ENCODE data around the gene SALL3. TPM values are rescaled to one million over a fixed set of nuclear protein-coding genes. Genes with fewer than 3 reads are reported as not detected.

The SALL3 gene
- total and polyA plus RNA-seq, 2 of the 13 experiments (the other 11 are each of a cell fraction or from before 2014, with no cell fraction given), result not detected

DNA sequence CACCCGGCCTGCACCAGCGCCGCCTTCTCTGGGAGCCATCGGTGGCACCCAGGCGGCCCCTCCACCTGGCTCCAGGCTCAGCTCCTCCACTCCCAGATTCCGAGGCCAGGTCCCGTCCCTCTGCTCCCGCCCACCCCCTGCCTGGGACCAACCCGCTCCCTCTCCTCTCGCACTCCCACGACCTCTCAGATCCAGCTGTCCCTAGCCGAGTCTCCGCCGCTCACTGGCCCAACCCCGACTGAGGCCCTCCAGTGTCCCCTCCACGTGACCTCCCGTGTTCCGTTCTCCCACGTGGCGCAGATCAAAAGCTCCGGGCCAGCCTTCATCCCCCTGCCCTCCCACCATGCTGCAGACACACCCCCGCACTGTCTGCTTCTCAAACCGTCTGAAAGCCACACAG, 14.4 kb upstream of the SALL3 start:
- WGBS (ENCODE audit: low lambda C conversion rate), result 38% methylated on average over 20 of the region's 23 CpGs
- no TSS peak for BruUV-seq (replicated peaks)
- no peaks in the 10 kb centered on the region for H3K36me3 ChIP-seq (replicated peaks in 1 of 2; ENCODE audit: control insufficient read depth in 1 of 2, insufficient read depth in 2 of 2, low read length in 2 of 2)
- no peaks in the 10 kb centered on the region for H3K4me1 ChIP-seq (ENCODE audit: insufficient read depth, low read length)
- no peaks in the 10 kb centered on the region for H3K79me2 ChIP-seq (ENCODE audit: insufficient read depth, low read length)
- in situ Hi-C loops (cut with HindIII; ENCODE audit: extremely low pct_ligation_motif_present, low pct_unique_long_range_greater_than_20kb), result no loop called here
- peaks cover 21% of the 10 kb centered on the region for H3K9me3 ChIP-seq (ENCODE audit: low read length)
- TF ChIP-seq SP5 (CRISPR knock-in tag; IDR thresholded peaks at IDR 0.05; ENCODE audit: borderline replicate concordance, low read depth), result no peak
- TF ChIP-seq, protein P1, sequence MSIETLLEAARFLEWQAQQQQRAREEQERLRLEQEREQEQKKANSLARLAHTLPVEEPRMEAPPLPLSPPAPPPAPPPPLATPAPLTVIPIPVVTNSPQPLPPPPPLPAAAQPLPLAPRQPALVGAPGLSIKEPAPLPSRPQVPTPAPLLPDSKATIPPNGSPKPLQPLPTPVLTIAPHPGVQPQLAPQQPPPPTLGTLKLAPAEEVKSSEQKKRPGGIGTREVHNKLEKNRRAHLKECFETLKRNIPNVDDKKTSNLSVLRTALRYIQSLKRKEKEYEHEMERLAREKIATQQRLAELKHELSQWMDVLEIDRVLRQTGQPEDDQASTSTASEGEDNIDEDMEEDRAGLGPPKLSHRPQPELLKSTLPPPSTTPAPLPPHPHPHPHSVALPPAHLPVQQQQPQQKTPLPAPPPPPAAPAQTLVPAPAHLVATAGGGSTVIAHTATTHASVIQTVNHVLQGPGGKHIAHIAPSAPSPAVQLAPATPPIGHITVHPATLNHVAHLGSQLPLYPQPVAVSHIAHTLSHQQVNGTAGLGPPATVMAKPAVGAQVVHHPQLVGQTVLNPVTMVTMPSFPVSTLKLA (IDR thresholded peaks at IDR 0.05), result peak; percentile 44; the same call in 1 of the 2 replicates
- peaks cover 1 to 31% of the 10 kb centered on the region in 2 experiments; a peak in 3 of 5 replicates for H3K27me3 ChIP-seq (ENCODE audit: control insufficient read depth in 1 of 2, insufficient read depth in 2 of 2, low read length in 2 of 2)
- H3K4me3 ChIP-seq (replicated peaks in 1 of 3; ENCODE audit: insufficient read depth in 1 of 3, low read depth in 2 of 3, low read length in 3 of 3), result no peak overlapping the region
- FAIRE-seq, result no peak
- no peak overlapping the region for H3K27ac ChIP-seq (ENCODE audit: extremely low read length, insufficient read depth, low read length)
- ATAC-seq, result no peak
- ChIA-PET CTCF (ENCODE audit: low intra/inter-chr PET ratio, low total read pairs) (no interaction called here), POLR2A (no interaction called here)
- H3K4me2 ChIP-seq (ENCODE audit: low read depth, low read length), result no peak overlapping the region
- no peak overlapping the region for H2AFZ ChIP-seq (ENCODE audit: low read length)
- no peak for DNase-seq (ENCODE audit: low spot score)
- intact Hi-C loops (cut with micrococcal nuclease; ENCODE audit: unreplicated experiment), result no loop called here
- H4K20me1 ChIP-seq (ENCODE audit: insufficient read depth, low read length), result no peaks in the 10 kb centered on the region
- H3K9ac ChIP-seq (ENCODE audit: insufficient read depth, low read depth, low read length), result no peak overlapping the region

DNA sequence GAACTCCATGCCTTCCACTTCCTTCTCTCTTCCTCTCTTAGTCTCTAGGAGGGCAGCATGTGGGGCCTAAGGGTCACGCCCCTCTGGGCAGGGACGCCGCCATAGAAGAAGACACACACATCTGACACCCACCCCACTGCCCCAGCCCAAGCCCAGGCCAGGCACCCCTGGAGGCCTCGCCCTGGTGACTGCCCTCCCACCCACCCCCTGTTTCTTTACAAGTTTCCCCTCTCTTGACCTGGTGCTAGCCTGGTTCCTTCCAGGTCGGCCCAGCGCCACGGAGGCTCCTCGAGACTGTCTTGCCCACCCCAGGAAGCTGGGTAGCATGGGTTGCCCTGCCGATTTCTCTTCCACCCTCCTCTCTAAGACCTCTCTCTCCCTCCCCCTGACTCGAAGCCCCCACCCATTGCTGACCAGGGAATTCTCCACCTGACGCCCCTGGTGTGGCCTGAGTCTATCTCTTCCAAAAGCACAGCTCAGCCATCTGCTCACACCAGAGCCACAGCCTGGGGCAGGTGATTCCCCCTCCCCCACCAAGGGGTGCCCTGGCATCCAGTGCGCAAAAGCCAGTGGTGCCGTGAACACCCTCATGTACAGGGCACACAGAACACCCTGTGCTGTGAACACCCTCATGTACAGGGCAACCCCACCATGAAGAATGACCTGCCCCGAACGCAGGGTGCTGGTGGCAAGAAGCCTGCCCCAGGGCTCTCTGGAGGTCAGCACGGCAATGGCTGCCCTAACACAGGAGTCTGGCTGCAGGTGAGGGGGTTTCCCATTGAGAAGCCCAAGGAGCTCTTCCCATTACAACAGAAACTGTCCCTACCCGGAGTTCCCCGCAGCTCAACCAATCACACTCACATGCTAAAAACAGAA, 13.5 kb upstream of the SALL3 start:
- Histone ChIP-seq H3K4me2 (ENCODE audit: low read depth, low read length) (no peak overlapping the region), H4K20me1 (ENCODE audit: insufficient read depth, low read length) (no peaks in the 10 kb centered on the region), H3K4me3 (replicated peaks in 1 of 3; ENCODE audit: insufficient read depth in 1 of 3, low read depth in 2 of 3, low read length in 3 of 3) (no peak overlapping the region), H3K36me3 (replicated peaks in 1 of 2; ENCODE audit: control insufficient read depth in 1 of 2, insufficient read depth in 2 of 2, low read length in 2 of 2) (no peaks in the 10 kb centered on the region), H3K9ac (ENCODE audit: insufficient read depth, low read depth, low read length) (no peak overlapping the region), H3K79me2 (ENCODE audit: insufficient read depth, low read length) (no peaks in the 10 kb centered on the region), H2AFZ (ENCODE audit: low read length) (no peak overlapping the region), H3K4me1 (ENCODE audit: insufficient read depth, low read length) (no peaks in the 10 kb centered on the region), H3K9me3 (ENCODE audit: low read length) (peaks cover 21% of the 10 kb centered on the region), H3K27me3 (ENCODE audit: control insufficient read depth in 1 of 2, insufficient read depth in 2 of 2, low read length in 2 of 2) (peaks cover 1 to 37% of the 10 kb centered on the region in 2 experiments; a peak in 3 of 5 replicates), H3K27ac (ENCODE audit: extremely low read length, insufficient read depth, low read length) (no peak overlapping the region)
- ATAC-seq, result no peak
- FAIRE-seq, result no peak
- DNase-seq (ENCODE audit: low spot score), result no peak
- in situ Hi-C loops (cut with HindIII; ENCODE audit: extremely low pct_ligation_motif_present, low pct_unique_long_range_greater_than_20kb), result no loop called here
- WGBS (ENCODE audit: low lambda C conversion rate), result 38% methylated on average over 11 of the region's 18 CpGs
- intact Hi-C loops (cut with micrococcal nuclease; ENCODE audit: unreplicated experiment), result no loop called here
- no TSS peak for BruUV-seq (replicated peaks)
- ChIA-PET CTCF (ENCODE audit: low intra/inter-chr PET ratio, low total read pairs) (no interaction called here), POLR2A (no interaction called here)
- TF ChIP-seq REXO4 (CRISPR knock-in tag; IDR thresholded peaks at IDR 0.05; ENCODE audit: borderline replicate concordance) (no peak), GZF1 (CRISPR knock-in tag; IDR thresholded peaks at IDR 0.05) (no peak), CHCHD3 (CRISPR knock-in tag; IDR thresholded peaks at IDR 0.05) (no peak)
- TF ChIP-seq, protein P2, sequence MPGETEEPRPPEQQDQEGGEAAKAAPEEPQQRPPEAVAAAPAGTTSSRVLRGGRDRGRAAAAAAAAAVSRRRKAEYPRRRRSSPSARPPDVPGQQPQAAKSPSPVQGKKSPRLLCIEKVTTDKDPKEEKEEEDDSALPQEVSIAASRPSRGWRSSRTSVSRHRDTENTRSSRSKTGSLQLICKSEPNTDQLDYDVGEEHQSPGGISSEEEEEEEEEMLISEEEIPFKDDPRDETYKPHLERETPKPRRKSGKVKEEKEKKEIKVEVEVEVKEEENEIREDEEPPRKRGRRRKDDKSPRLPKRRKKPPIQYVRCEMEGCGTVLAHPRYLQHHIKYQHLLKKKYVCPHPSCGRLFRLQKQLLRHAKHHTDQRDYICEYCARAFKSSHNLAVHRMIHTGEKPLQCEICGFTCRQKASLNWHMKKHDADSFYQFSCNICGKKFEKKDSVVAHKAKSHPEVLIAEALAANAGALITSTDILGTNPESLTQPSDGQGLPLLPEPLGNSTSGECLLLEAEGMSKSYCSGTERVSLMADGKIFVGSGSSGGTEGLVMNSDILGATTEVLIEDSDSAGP (CRISPR knock-in tag; IDR thresholded peaks at IDR 0.05; ENCODE audit: borderline replicate concordance), result no peak
- TF ChIP-seq, protein P3, sequence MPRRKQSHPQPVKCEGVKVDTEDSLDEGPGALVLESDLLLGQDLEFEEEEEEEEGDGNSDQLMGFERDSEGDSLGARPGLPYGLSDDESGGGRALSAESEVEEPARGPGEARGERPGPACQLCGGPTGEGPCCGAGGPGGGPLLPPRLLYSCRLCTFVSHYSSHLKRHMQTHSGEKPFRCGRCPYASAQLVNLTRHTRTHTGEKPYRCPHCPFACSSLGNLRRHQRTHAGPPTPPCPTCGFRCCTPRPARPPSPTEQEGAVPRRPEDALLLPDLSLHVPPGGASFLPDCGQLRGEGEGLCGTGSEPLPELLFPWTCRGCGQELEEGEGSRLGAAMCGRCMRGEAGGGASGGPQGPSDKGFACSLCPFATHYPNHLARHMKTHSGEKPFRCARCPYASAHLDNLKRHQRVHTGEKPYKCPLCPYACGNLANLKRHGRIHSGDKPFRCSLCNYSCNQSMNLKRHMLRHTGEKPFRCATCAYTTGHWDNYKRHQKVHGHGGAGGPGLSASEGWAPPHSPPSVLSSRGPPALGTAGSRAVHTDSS (CRISPR knock-in tag; conservative IDR thresholded peaks at IDR 0.05), result no peak
- TF ChIP-seq, protein P4, sequence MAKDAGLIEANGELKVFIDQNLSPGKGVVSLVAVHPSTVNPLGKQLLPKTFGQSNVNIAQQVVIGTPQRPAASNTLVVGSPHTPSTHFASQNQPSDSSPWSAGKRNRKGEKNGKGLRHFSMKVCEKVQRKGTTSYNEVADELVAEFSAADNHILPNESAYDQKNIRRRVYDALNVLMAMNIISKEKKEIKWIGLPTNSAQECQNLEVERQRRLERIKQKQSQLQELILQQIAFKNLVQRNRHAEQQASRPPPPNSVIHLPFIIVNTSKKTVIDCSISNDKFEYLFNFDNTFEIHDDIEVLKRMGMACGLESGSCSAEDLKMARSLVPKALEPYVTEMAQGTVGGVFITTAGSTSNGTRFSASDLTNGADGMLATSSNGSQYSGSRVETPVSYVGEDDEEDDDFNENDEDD (CRISPR knock-in tag; IDR thresholded peaks at IDR 0.05; ENCODE audit: borderline replicate concordance), result no peak
- TF ChIP-seq, protein P5, sequence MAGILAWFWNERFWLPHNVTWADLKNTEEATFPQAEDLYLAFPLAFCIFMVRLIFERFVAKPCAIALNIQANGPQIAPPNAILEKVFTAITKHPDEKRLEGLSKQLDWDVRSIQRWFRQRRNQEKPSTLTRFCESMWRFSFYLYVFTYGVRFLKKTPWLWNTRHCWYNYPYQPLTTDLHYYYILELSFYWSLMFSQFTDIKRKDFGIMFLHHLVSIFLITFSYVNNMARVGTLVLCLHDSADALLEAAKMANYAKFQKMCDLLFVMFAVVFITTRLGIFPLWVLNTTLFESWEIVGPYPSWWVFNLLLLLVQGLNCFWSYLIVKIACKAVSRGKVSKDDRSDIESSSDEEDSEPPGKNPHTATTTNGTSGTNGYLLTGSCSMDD (CRISPR knock-in tag; IDR thresholded peaks at IDR 0.05), result no peak
